HepG2 (cell line): ENCODE results near the gene STRBP. TPM values are rescaled to one million over a fixed set of nuclear protein-coding genes. Genes with fewer than 3 reads are reported as not detected.

Experiments used
- ARNT2 ChIP-seq: sonication (generic); formaldehyde crosslinking; IDR thresholded peaks from 2 replicates; pipeline ENCODE4 v1.8.0; 2022; ENCODE audit warnings: mild to moderate bottlenecking, low read depth, missing genetic modification reagents, moderate library complexity
- ATF3 ChIP-seq: sonication (generic); formaldehyde crosslinking; IDR thresholded peaks from 2 replicates; pipeline ENCODE4 v1.4.0; 2020; ENCODE audit warnings: missing genetic modification reagents
- ELF3 ChIP-seq: IDR thresholded peaks from 2 replicates; pipeline ENCODE4 v1.6.1; 2016; ENCODE audit warnings: missing genetic modification reagents, missing compliant biosample characterization
- EP300 ChIP-seq, 3 experiments: sonication (generic) in 1 of 3; formaldehyde crosslinking in 1 of 3; IDR thresholded peaks; 2 replicates each; pipeline versions ENCODE4 v1.5.1 to v1.6.1; 2011 to 2020; ENCODE audit warnings: low read depth in 2 of 3, low read length in 2 of 3, borderline replicate concordance in 1 of 3, improper control_type of control experiment in 1 of 3, mild to moderate bottlenecking in 1 of 3, missing genetic modification reagents in 1 of 3, moderate library complexity in 1 of 3
- HNF1A ChIP-seq, 2 experiments: sonication (generic) in 1 of 2; formaldehyde crosslinking in 1 of 2; IDR thresholded peaks; 2 replicates each; pipeline versions ENCODE4 v1.4.0 to v1.6.1; 2016 to 2020; ENCODE audit warnings: borderline replicate concordance in 1 of 2, low read depth in 1 of 2, mild to moderate bottlenecking in 1 of 2, missing genetic modification reagents in 1 of 2
- HOXA9 ChIP-seq: sonication (generic); formaldehyde crosslinking; IDR thresholded peaks from 2 replicates; pipeline ENCODE4 v1.8.1; 2022; ENCODE audit warnings: missing genetic modification reagents, mild to moderate bottlenecking, moderate library complexity, borderline replicate concordance
- NCOA1 ChIP-seq: sonication (generic); formaldehyde crosslinking; IDR thresholded peaks from 2 replicates; pipeline ENCODE4 v1.9.0; 2021; ENCODE audit warnings: missing genetic modification reagents
- PITX1 ChIP-seq: sonication (generic); formaldehyde crosslinking; IDR thresholded peaks from 2 replicates; pipeline ENCODE4 v1.5.1; 2020; ENCODE audit warnings: mild to moderate bottlenecking, missing genetic modification reagents
- TEAD3 ChIP-seq: optimal IDR thresholded peaks from 2 replicates; pipeline ENCODE3; 2016; ENCODE audit warnings: borderline replicate concordance
- THAP11 ChIP-seq: IDR thresholded peaks from 2 replicates; pipeline ENCODE4 v1.6.1; 2016; ENCODE audit warnings: missing biosample characterization, missing genetic modification reagents
- ZMYM2 ChIP-seq: sonication (generic); formaldehyde crosslinking; IDR thresholded peaks from 2 replicates; pipeline ENCODE4 v1.8.0; 2022; ENCODE audit warnings: mild to moderate bottlenecking, missing genetic modification reagents
- ZNF414 ChIP-seq: sonication (generic); formaldehyde crosslinking; IDR thresholded peaks from 2 replicates; pipeline ENCODE4 v1.5.0; 2020; ENCODE audit warnings: missing genetic modification reagents
- ZSCAN9 ChIP-seq: IDR thresholded peaks from 2 replicates; pipeline ENCODE4 v1.6.1; 2016; ENCODE audit warnings: borderline replicate concordance
- polyA plus RNA-seq, 8 experiments: library from polyadenylated mRNA; depleted of rRNA in 3 of 8; stranded (reverse) in 7 of 8; unstranded in 1 of 8; fragments of >200 nt; fragmentation: Illumina TruSeq in 4 of 8; extraction: Trizol in 4 of 8; gene quantifications; 2 replicates each; pipeline versions ENCODE4 v1.2.1 to v1.2.3, GENCODE V29; 2011 to 2016; ENCODE audit warnings: low read depth in 4 of 8, missing spikeins in 1 of 8, mixed read lengths in 1 of 8; ENCODE audit not compliant: insufficient read depth in 1 of 8
- total RNA-seq, 5 experiments: library from RNA; depleted of rRNA; stranded (reverse); fragments of >200 nt; fragmentation: Illumina TruSeq; extraction: Trizol; gene quantifications; 2 replicates each; pipeline ENCODE4 v1.2.3, GENCODE V29; 2016; ENCODE audit warnings: low read depth in 1 of 5
- TF ChIP-seq, protein P1 (sequence below): sonication (generic); formaldehyde crosslinking; conservative IDR thresholded peaks from 2 replicates; pipeline ENCODE4 v1.8.0; 2022; ENCODE audit warnings: low read depth, missing genetic modification reagents

Gene STRBP
- total and polyA plus RNA-seq, 2 of the 13 experiments (the other 11 are each of a cell fraction or from before 2014, with no cell fraction given) = 14.5 to 38.5 TPM

DNA sequence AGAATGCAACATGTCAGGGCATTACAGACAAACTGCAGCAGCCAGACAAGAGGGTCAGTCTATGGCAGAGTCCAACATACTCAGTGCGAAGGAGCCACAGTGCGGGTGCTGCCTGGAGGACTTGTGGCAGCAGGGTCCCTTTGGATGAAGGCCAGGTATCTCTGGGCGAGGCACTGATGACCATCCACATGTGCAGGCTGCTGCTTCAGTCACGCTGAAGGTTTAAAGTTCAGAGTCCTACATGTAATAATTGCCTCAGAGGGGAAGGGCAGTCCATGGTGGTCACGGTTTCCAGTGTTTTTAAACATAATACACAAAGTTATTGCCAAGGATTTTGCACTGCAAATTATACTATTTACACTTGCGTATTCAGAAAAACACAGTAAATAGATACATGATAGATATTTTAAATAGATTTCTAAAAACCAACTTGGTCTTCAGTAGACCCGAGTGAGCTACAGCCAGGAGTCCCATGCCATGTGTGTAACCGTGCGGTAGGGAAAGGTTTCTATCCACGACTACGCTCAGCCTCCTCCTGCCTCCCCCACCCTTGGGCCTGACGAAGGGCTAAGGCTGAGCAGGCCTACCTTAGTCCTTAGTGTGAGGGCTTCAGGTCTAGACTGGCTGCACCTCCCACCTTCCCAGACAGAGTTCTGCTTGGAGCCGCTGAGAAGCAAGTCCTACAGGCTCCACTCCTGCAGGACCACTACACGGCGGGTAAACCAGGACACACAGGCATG, 158.7 kb downstream of the STRBP start (continued):
- TF ChIP-seq ATF3 (CRISPR knock-in tag) (no peak), TEAD3 (peak; percentile 45), PITX1 (CRISPR knock-in tag) (0 out of 2 replicates have a peak, but pooled peaks have one; percentile 39), ELF3 (CRISPR knock-in tag) (0 out of 2 replicates have a peak, but pooled peaks have one; percentile 29), ARNT2 (CRISPR knock-in tag) (no peak), ZSCAN9 (no peak), ZMYM2 (CRISPR knock-in tag) (no peak), NCOA1 (CRISPR knock-in tag) (no peak), HNF1A (IDR thresholded peaks at IDR 0.05; ENCODE audit: low read depth) (peak; percentile 24; the same call in 1 of the 2 replicates), HNF1A (CRISPR knock-in tag; IDR thresholded peaks at IDR 0.05; ENCODE audit: borderline replicate concordance) (no peak), HOXA9 (CRISPR knock-in tag) (no peak), EP300 (IDR thresholded peaks at IDR 0.05; ENCODE audit: low read depth in 2 of 2, low read length in 2 of 2) (peak in 1 of 2 experiments; percentile 32; a peak in 1 of 4 replicates), EP300 (CRISPR knock-in tag; IDR thresholded peaks at IDR 0.05; ENCODE audit: borderline replicate concordance) (no peak), ZNF414 (CRISPR knock-in tag) (no peak), THAP11 (CRISPR knock-in tag) (peak; percentile 43; the same call in 1 of the 2 replicates)
- TF ChIP-seq, protein P1, sequence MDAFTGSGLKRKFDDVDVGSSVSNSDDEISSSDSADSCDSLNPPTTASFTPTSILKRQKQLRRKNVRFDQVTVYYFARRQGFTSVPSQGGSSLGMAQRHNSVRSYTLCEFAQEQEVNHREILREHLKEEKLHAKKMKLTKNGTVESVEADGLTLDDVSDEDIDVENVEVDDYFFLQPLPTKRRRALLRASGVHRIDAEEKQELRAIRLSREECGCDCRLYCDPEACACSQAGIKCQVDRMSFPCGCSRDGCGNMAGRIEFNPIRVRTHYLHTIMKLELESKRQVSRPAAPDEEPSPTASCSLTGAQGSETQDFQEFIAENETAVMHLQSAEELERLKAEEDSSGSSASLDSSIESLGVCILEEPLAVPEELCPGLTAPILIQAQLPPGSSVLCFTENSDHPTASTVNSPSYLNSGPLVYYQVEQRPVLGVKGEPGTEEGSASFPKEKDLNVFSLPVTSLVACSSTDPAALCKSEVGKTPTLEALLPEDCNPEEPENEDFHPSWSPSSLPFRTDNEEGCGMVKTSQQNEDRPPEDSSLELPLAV = no peak
